WTC11 (cell line): ENCODE results near the gene SMG9. TPM values are rescaled to one million over a fixed set of nuclear protein-coding genes. Genes with fewer than 3 reads are reported as not detected.

ENCODE experiments used
- ATAC-seq: fragments of 200-7000 bp; cut with Tn5 transposase; 2 replicates; pipeline ENCODE4 v1.10.0; 2021; ENCODE audit warnings: mild to moderate bottlenecking, moderate library complexity
- CTCF ChIA-PET: fragments of 300-600 bp; sonication (Branson Sonifier 250); formaldehyde crosslinking; loops from one replicate; lab custom pipeline; 2021; ENCODE audit warnings: antibody characterized with exemption; lab: Charles Lee
- POLR2A ChIA-PET: fragments of 350-600 bp; sonication (Branson Sonifier 250); formaldehyde crosslinking; loops from one replicate; lab custom pipeline; 2021; ENCODE audit warnings: antibody characterized with exemption; lab: Charles Lee
- DNase-seq: peaks from one replicate; pipeline ENCODE4 v3.0.0; 2021; ENCODE audit warnings: low spot score
- H3K27ac Mint-ChIP-seq: 2 replicates; pipeline ENCODE4 v1.8.0; 2021; ENCODE audit warnings: mixed read lengths
- H3K27me3 Mint-ChIP-seq: 2 replicates; pipeline ENCODE4 v1.8.0; 2021; ENCODE audit warnings: low read depth, mild to moderate bottlenecking, moderate library complexity, mixed read lengths
- H3K36me3 Mint-ChIP-seq: 2 replicates; pipeline ENCODE4 v1.8.0; 2021; ENCODE audit warnings: mixed read lengths
- H3K4me1 Mint-ChIP-seq: 2 replicates; pipeline ENCODE4 v1.8.0; 2022; ENCODE audit warnings: mixed read lengths
- H3K4me3 Mint-ChIP-seq: 2 replicates; pipeline ENCODE4 v1.8.0; 2021; ENCODE audit warnings: mild to moderate bottlenecking, moderate library complexity, mixed read lengths
- H3K9me3 Mint-ChIP-seq: 2 replicates; pipeline ENCODE4 v1.8.0; 2021; ENCODE audit warnings: mixed read lengths
- ETV6 ChIP-seq: sonication (generic); formaldehyde crosslinking; IDR thresholded peaks from 2 replicates; pipeline ENCODE4 v1.8.1; 2022; ENCODE audit warnings: mild to moderate bottlenecking, missing genetic modification reagents
- GTF2I ChIP-seq: fragments of 250-450 bp; sonication (Bioruptor Pico); conservative IDR thresholded peaks from 2 replicates; pipeline ENCODE4 v1.4.0; 2021; ENCODE audit warnings: mild to moderate bottlenecking
- MXD4 ChIP-seq: fragments of 250-450 bp; sonication (Bioruptor Pico); IDR thresholded peaks from 2 replicates; pipeline ENCODE4 v1.8.0; 2021; ENCODE audit warnings: mild to moderate bottlenecking, moderate library complexity, borderline replicate concordance
- NFE2L1 ChIP-seq: sonication (generic); formaldehyde crosslinking; IDR thresholded peaks from 2 replicates; pipeline ENCODE4 v1.8.1; 2023; ENCODE audit warnings: missing genetic modification reagents
- PRRX2 ChIP-seq: fragments of 250-450 bp; sonication (Bioruptor Pico); IDR thresholded peaks from 2 replicates; pipeline ENCODE4 v1.8.0; 2021; ENCODE audit warnings: mild to moderate bottlenecking
- SP1 ChIP-seq: sonication (generic); formaldehyde crosslinking; conservative IDR thresholded peaks from 2 replicates; pipeline ENCODE4 v1.8.1; 2022; ENCODE audit warnings: missing genetic modification reagents
- TEAD1 ChIP-seq: sonication (generic); formaldehyde crosslinking; IDR thresholded peaks from 2 replicates; pipeline ENCODE4 v1.8.0; 2022; ENCODE audit warnings: mild to moderate bottlenecking, missing genetic modification reagents
- ZNF416 ChIP-seq: fragments of 250-450 bp; sonication (Bioruptor Pico); IDR thresholded peaks from 2 replicates; pipeline ENCODE4 v1.9.0; 2021; ENCODE audit warnings: mild to moderate bottlenecking, inconsistent platforms
- ZNF512 ChIP-seq: sonication (generic); formaldehyde crosslinking; IDR thresholded peaks from 2 replicates; pipeline ENCODE4 v1.8.1; 2022; ENCODE audit warnings: missing genetic modification reagents, borderline replicate concordance
- total RNA-seq: library from RNA; stranded (reverse); gene quantifications from 3 replicates; pipeline ENCODE4 v1.2.3, GENCODE V29; 2021
- TF ChIP-seq, protein P1 (sequence below): sonication (generic); formaldehyde crosslinking; IDR thresholded peaks from 2 replicates; pipeline ENCODE4 v1.8.0; 2022; ENCODE audit warnings: missing genetic modification reagents
- TF ChIP-seq, protein P2 (sequence below): sonication (generic); formaldehyde crosslinking; IDR thresholded peaks from 2 replicates; pipeline ENCODE4 v1.8.0; 2023; ENCODE audit warnings: missing genetic modification reagents, mild to moderate bottlenecking, borderline replicate concordance
- TF ChIP-seq, protein P3 (sequence below): sonication (generic); formaldehyde crosslinking; IDR thresholded peaks from 2 replicates; pipeline ENCODE4 v1.8.1; 2022; ENCODE audit warnings: mild to moderate bottlenecking, moderate library complexity, missing genetic modification reagents
- TF ChIP-seq, protein P4 (sequence below): sonication (generic); formaldehyde crosslinking; IDR thresholded peaks from 2 replicates; pipeline ENCODE4 v1.8.0; 2022; ENCODE audit warnings: mild to moderate bottlenecking, missing genetic modification reagents
- TF ChIP-seq, protein P5 (sequence below): sonication (generic); formaldehyde crosslinking; IDR thresholded peaks from 2 replicates; pipeline ENCODE4 v1.8.1; 2022; ENCODE audit warnings: low read depth, mild to moderate bottlenecking, moderate library complexity, missing genetic modification reagents, borderline replicate concordance
- TF ChIP-seq, protein P6 (sequence below): sonication (generic); formaldehyde crosslinking; IDR thresholded peaks from 2 replicates; pipeline ENCODE4 v1.8.0; 2022; ENCODE audit warnings: mild to moderate bottlenecking, missing genetic modification reagents

Gene SMG9
- total RNA-seq, 1 experiment from 2014 or later: 25.7 TPM

- peak; percentile 78 for DNase-seq
- H3K27me3 Mint-ChIP-seq: peaks cover 82% of the 10 kb centered on the region
- ChIA-PET CTCF (interaction anchor here (0.5 to 1.7 kb wide), 6 partner anchors 11 to 130 kb away, joined by 3 to 6 read pairs (median 5); no protein-coding TSS in a partner anchor), POLR2A (no interaction called here)
- H3K27ac Mint-ChIP-seq: no peak overlapping the region
- peak overlapping the region; percentile 80 for H3K4me3 Mint-ChIP-seq
- H3K9me3 Mint-ChIP-seq: peaks cover 4% of the 10 kb centered on the region; the same call in 1 of the 2 replicates
- peaks cover 5% of the 10 kb centered on the region; the same call in 1 of the 2 replicates for H3K4me1 Mint-ChIP-seq
- TF ChIP-seq NFE2L1 (CRISPR knock-in tag) (peak; percentile 56; the same call in 1 of the 2 replicates), SP1 (peak; percentile 62; the same call in 1 of the 2 replicates), PRRX2 (CRISPR knock-in tag) (no peak), ZNF416 (no peak), ZNF512 (CRISPR knock-in tag) (peak; percentile 87; the same call in 1 of the 2 replicates), GTF2I (CRISPR knock-in tag) (0 out of 2 replicates have a peak, but pooled peaks have one; percentile 50), ETV6 (CRISPR knock-in tag) (peak; percentile 55; the same call in 1 of the 2 replicates), MXD4 (CRISPR knock-in tag) (no peak), TEAD1 (CRISPR knock-in tag) (0 out of 2 replicates have a peak, but pooled peaks have one; percentile 33)
- TF ChIP-seq, protein P1, sequence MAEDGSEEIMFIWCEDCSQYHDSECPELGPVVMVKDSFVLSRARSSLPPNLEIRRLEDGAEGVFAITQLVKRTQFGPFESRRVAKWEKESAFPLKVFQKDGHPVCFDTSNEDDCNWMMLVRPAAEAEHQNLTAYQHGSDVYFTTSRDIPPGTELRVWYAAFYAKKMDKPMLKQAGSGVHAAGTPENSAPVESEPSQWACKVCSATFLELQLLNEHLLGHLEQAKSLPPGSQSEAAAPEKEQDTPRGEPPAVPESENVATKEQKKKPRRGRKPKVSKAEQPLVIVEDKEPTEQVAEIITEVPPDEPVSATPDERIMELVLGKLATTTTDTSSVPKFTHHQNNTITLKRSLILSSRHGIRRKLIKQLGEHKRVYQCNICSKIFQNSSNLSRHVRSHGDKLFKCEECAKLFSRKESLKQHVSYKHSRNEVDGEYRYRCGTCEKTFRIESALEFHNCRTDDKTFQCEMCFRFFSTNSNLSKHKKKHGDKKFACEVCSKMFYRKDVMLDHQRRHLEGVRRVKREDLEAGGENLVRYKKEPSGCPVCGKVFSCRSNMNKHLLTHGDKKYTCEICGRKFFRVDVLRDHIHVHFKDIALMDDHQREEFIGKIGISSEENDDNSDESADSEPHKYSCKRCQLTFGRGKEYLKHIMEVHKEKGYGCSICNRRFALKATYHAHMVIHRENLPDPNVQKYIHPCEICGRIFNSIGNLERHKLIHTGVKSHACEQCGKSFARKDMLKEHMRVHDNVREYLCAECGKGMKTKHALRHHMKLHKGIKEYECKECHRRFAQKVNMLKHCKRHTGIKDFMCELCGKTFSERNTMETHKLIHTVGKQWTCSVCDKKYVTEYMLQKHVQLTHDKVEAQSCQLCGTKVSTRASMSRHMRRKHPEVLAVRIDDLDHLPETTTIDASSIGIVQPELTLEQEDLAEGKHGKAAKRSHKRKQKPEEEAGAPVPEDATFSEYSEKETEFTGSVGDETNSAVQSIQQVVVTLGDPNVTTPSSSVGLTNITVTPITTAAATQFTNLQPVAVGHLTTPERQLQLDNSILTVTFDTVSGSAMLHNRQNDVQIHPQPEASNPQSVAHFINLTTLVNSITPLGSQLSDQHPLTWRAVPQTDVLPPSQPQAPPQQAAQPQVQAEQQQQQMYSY (CRISPR knock-in tag): 0 out of 2 replicates have a peak, but pooled peaks have one; percentile 13
- TF ChIP-seq, protein P2, sequence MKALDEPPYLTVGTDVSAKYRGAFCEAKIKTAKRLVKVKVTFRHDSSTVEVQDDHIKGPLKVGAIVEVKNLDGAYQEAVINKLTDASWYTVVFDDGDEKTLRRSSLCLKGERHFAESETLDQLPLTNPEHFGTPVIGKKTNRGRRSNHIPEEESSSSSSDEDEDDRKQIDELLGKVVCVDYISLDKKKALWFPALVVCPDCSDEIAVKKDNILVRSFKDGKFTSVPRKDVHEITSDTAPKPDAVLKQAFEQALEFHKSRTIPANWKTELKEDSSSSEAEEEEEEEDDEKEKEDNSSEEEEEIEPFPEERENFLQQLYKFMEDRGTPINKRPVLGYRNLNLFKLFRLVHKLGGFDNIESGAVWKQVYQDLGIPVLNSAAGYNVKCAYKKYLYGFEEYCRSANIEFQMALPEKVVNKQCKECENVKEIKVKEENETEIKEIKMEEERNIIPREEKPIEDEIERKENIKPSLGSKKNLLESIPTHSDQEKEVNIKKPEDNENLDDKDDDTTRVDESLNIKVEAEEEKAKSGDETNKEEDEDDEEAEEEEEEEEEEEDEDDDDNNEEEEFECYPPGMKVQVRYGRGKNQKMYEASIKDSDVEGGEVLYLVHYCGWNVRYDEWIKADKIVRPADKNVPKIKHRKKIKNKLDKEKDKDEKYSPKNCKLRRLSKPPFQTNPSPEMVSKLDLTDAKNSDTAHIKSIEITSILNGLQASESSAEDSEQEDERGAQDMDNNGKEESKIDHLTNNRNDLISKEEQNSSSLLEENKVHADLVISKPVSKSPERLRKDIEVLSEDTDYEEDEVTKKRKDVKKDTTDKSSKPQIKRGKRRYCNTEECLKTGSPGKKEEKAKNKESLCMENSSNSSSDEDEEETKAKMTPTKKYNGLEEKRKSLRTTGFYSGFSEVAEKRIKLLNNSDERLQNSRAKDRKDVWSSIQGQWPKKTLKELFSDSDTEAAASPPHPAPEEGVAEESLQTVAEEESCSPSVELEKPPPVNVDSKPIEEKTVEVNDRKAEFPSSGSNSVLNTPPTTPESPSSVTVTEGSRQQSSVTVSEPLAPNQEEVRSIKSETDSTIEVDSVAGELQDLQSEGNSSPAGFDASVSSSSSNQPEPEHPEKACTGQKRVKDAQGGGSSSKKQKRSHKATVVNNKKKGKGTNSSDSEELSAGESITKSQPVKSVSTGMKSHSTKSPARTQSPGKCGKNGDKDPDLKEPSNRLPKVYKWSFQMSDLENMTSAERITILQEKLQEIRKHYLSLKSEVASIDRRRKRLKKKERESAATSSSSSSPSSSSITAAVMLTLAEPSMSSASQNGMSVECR (CRISPR knock-in tag): 0 out of 2 replicates have a peak, but pooled peaks have one; percentile 26
- TF ChIP-seq, protein P3, sequence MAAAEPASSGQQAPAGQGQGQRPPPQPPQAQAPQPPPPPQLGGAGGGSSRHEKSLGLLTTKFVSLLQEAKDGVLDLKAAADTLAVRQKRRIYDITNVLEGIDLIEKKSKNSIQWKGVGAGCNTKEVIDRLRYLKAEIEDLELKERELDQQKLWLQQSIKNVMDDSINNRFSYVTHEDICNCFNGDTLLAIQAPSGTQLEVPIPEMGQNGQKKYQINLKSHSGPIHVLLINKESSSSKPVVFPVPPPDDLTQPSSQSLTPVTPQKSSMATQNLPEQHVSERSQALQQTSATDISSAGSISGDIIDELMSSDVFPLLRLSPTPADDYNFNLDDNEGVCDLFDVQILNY (CRISPR knock-in tag): peak; percentile 77; the same call in 1 of the 2 replicates
- TF ChIP-seq, protein P4, sequence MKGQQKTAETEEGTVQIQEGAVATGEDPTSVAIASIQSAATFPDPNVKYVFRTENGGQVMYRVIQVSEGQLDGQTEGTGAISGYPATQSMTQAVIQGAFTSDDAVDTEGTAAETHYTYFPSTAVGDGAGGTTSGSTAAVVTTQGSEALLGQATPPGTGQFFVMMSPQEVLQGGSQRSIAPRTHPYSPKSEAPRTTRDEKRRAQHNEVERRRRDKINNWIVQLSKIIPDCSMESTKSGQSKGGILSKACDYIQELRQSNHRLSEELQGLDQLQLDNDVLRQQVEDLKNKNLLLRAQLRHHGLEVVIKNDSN (CRISPR knock-in tag): peak; percentile 23; the same call in 1 of the 2 replicates
- TF ChIP-seq, protein P5, sequence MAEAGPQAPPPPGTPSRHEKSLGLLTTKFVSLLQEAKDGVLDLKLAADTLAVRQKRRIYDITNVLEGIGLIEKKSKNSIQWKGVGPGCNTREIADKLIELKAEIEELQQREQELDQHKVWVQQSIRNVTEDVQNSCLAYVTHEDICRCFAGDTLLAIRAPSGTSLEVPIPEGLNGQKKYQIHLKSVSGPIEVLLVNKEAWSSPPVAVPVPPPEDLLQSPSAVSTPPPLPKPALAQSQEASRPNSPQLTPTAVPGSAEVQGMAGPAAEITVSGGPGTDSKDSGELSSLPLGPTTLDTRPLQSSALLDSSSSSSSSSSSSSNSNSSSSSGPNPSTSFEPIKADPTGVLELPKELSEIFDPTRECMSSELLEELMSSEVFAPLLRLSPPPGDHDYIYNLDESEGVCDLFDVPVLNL (CRISPR knock-in tag): peak; percentile 55; the same call in 1 of the 2 replicates
- TF ChIP-seq, protein P6, sequence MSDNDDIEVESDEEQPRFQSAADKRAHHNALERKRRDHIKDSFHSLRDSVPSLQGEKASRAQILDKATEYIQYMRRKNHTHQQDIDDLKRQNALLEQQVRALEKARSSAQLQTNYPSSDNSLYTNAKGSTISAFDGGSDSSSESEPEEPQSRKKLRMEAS (CRISPR knock-in tag): peak; percentile 79
- peak; percentile 92 for ATAC-seq
- H3K36me3 Mint-ChIP-seq: no peaks in the 10 kb centered on the region
These were observed 44.0 kb upstream of the SMG9 start for GRCh38 chr19:43798546-43799409.
